OCI-LY7 (cell line): ENCODE results near the gene SNX13.

Experiments used
- EZH2phosphoT487 ChIP-seq: fragments of 200-600 bp; sonication (generic); IDR thresholded peaks from 2 replicates; pipeline ENCODE4 v1.6.1; 2018; ENCODE audit warnings: low read depth, borderline replicate concordance, mild to moderate bottlenecking, mixed run types, antibody characterized with exemption, low read length, moderate library complexity, mixed read lengths
- TF ChIP-seq, protein P1 (sequence below): fragments of 200-600 bp; sonication (generic); conservative IDR thresholded peaks from 2 replicates; pipeline ENCODE4 v1.5.1; 2014; ENCODE audit warnings: mild to moderate bottlenecking, antibody characterized with exemption, low read length, moderate library complexity, mixed read lengths

DNA sequence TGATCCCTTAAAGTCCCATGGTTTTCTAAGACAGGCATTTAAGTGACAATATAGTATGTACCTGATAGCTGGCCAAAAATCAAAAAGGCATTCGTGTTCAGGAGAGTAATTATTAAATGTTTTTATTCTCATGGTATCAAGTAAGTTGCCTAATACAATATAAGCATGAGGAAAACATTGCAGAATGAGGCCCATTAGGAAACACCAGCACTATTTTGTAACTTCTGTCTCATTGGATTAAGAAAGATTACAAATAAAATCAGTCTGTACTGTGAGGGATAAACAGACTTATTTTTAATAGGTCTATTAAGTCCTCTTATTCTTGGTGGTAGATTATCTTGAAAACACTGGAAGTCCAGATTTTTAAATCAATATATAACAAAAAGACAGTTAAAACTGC, 110.1 kb downstream of the SNX13 start:
- TF ChIP-seq, protein P1, sequence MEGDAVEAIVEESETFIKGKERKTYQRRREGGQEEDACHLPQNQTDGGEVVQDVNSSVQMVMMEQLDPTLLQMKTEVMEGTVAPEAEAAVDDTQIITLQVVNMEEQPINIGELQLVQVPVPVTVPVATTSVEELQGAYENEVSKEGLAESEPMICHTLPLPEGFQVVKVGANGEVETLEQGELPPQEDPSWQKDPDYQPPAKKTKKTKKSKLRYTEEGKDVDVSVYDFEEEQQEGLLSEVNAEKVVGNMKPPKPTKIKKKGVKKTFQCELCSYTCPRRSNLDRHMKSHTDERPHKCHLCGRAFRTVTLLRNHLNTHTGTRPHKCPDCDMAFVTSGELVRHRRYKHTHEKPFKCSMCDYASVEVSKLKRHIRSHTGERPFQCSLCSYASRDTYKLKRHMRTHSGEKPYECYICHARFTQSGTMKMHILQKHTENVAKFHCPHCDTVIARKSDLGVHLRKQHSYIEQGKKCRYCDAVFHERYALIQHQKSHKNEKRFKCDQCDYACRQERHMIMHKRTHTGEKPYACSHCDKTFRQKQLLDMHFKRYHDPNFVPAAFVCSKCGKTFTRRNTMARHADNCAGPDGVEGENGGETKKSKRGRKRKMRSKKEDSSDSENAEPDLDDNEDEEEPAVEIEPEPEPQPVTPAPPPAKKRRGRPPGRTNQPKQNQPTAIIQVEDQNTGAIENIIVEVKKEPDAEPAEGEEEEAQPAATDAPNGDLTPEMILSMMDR, result no peak
- TF ChIP-seq EZH2phosphoT487, result no peak
